Smooth muscle cell of the brain vasculature (primary cell): ENCODE measurements around the gene ZMYND10.
A peak's percentile ranks its signal among the peaks of the same experiment; 100 is the strongest.

ENCODE experiments used
- DNase-seq: peaks from one replicate; pipeline ENCODE4 v3.0.0-alpha.2; 2012; ENCODE audit warnings: low read depth, low spot score

ZMYND10 gene

DNA sequence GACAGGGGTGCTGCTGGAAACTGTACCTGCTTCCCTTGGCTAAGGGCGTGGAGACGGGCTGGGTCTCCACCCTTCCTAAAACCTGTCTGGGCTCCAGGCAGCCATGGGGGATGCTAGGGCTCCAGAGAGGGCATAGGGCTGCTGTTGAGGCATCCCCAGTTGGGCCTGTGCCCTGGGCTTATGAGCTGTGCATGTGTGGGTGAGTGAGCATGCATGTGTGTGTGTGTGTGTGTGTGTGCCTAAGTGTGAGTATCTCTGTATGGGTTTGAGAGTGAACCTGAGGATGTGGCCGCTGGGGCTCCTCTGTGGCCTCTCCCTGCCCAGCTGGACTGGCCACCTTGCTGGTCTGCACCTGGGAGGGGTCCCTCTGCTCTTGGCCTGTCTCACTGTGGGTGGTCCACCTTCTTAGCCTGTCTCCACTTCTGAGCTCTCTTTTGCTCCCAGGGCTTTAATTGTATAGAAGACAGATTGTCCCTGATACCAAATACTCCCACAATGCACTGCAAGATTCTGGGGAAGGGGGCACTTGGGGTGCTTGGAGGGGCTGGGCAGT lies 25.7 kb upstream of the ZMYND10 start:
- DNase-seq, result no peak

DNA sequence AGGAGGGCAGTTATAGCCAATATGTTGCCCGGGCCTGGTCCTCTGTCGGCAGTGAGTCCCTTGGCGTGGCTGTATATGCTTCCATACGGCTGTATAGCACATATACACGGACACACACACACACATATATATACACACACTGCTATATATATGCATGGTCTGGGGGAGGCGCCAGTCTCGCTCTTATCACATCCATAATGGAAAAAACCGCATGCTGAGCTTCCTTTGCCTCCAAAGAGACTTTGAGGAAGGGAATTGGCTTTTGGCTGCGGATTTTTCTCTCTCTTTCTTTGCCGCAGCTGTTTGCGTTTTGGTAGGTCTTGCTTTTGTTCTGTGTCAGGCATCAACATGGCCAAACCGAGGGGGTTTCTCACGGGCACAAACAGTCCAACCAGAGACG lies 25.1 kb upstream of the ZMYND10 start:
- no peak for DNase-seq

DNA sequence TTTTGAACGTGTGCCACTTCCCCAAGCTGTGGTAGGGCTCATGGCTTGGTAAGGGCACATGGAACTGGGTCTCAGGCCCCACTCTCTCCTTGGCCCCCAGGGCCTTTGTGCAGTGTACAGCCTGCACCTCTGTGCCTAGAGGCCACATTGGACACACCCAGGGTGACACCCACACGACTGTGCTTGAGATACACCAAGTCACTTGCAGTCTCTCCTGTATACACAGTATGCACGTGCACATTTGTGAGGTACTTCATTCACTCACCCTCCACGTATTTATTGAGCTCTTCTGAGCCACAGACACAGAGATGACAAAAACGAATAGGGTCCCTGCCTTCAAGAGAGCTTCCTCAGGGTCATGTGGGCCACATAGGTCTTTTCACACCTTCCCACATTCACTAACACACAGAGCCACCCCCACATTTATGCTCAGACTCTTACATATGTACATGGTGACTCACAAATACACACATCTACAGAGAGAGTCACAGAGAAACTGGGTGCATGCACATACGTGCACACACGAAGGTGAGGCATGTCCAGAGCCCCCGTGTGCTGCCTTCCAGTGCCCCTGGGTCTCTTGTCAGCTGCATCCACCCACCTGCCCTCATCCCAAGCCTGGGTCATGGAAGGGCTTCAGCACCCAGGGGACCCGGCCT lies 23.6 kb upstream of the ZMYND10 start:
- DNase-seq, result no peak

DNA sequence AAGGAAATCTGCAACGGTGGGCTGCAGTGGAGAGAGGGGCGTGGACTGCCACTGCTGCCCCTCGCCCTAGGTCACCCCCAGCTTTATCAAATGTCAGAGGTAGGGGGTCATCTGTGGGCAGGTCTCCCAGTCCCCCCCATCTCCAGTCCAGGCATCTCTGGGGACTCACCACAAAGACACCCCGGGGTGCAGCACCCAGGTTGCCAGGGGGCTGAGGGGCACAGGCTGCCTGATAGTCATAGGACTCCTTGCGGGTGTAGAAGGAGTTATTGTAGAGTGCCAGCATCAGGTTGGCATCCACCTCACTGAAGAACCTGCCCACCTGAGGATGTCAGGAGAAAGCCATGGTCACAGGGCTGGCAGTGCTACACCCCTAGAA lies 20.3 kb upstream of the ZMYND10 start:
- DNase-seq, result no peak

DNA sequence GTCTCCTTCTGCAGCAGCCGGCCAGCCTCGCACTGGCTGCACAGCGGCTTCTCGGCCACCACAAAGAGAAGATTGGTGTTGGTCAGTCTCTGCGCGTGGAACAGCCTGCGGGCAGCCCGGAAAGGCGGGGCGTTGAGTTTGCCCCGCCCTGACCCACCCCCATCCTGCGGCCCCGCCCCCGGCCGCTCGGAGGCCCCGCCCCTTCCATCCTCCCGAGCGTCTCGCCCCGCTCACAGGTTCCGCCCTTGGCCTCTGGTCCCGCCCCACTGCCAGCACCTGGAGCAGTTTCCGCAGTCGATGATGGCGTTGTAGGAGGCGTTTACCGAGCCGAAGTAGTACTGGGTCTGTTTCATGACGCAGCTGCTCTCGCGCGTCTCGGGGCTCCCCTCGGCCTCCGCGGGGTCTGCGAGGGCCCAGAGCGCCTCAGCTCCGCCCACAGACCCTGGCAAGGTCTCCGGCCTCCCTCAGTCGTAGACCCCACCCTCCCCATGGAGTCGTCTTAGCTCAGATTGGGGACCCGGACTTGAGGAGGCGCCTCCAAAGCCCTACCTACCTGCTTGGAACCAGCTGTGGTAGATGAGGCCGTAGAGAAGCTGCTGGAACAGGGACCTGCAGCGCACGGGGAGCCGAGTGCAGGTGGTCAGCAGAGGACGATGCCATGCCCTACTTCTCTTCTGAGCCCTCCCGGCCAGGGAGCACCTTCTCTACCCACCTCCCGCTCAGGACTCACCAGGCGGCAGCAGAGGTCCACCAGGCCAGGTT lies 19.7 kb upstream of the ZMYND10 start:
- DNase-seq, result no peak

DNA sequence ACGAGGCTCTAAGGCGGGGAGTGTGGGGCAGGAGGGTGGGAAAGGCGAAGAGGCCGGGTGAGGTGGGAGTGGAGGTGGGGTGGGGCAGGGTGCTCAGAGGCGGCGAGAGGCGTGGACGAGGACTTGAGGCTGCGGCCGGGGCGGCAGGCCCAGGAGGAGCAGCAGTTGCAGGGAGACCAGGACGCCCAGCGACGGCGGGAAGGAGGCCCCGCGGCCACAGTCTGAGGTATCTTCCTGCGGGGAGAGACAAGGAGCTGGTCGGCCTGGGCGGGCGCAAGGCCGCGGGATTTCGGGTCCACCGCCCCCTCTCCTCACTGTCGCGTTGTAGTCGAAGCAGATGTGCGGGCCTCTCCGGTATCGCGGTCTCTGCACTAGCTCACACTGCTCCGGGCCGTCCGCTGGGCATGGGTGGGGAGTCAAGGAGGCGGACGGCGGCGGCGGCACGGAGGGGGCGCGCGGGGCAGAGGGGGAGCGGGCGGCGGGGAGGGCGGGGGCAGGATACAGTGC lies 19.1 kb upstream of the ZMYND10 start:
- no peak for DNase-seq

DNA sequence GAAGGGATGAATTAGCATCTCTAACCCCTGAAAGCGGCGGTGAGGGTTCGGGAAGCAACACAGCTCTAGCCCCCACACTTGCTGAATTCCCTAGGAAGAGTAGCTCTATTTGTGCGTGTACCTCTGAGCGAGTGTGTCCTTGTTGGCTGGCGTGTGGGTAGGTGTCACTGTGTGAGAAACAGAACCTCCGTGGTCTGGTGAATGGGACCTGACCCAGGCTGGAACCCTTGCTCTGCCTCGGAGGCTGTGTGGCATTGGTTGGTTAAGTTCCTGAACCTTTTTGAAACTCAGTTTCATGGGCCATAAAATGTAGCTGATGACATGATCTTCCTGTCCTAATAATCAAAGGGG lies 14.2 kb upstream of the ZMYND10 start:
- no peak for DNase-seq

DNA sequence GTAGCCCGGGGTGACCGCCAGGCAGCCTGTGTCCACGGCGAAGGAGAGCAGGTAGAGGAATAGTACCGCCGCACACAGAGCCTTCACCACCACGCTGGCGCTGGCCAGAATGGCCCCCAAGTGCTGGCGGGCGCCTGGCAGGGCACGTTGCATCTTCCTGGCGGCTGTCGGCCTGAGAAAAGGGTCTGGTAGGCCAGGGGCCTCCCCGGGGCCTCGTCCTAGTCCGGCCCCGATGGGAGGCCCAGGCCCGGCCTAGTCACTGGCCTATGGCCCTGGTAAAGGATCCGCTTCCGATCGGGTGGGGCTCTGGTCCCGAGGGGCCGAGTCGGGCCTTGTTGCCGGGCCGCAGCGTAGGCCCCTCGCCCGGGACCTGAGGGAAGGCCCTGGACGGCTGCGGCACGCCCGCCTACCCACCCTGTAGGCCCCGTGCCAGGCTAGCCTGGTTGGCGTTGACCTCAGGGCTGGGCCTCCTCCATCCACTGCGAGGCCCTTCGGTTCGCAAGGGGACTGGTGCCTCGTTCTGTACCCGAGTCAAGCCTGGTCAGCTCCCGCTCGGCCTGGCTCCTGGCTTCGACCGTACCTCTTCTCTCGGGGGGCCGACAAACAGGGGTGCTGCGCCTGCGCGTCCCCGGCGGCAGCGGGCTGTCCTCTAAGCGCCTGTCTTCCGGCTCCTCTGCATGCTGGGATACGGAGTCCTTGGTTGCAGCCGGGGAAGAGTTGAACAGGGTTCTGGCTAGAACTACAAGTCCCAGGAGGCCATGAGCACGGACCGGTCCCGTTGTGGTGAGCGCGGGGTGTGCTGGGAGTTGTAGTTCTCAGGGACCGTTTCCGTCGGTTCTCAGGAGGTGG lies 13.6 kb upstream of the ZMYND10 start, which contains the start of gene TMEM115:
Gene TMEM115, minus strand, starts transcription at position 611 of the 849 bp plus-strand sequence. Its CDS starts 458 bp downstream, at position 153.
- peak; percentile 94 for DNase-seq

DNA sequence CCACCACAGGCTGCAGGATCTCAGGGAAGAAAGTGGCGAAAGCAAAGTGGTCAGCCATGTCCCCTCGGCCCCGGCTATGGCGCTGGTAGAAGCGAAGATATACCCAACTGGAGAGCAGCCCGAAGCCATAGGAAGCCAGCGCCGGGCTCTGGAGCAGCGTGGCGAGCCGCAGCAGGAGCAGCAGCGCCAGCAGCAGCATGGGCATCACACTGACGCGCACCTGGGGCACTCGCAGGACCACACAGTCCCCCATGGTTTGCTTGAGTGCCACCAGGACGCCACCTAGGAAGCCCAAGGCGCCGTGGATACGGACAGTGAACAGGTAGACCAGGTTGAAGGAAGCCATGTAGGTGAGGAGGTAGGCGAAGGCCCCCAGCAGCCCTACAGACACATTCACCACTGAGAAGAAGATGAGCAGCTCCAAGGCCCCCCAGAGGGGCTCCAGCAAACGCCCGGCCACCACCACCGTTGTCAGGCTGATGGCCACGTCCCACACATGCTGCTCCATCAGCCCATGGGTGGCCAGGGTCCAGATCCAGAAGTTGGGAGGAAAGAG lies 12.9 kb upstream of the ZMYND10 start:
- DNase-seq, result no peak

DNA sequence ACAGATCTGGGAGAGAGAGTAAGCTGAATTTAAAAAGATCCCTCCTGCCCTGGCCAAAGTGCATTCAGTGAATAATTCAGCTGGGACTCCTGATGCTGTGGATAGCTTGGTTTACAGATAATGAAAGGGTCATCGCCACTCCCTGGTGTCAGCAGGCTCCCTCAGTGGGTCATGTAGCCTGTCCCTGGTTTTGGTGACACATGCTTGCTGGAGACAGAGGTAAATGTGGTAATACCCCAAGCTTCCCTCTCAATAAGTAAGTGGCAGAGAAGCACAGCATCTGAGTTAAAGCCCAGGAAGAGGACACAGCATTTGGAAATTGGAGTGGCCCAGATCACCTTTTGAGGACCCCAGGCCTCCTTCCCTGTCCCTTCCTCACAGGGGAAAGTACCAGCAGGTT lies 11.9 kb upstream of the ZMYND10 start:
- no peak for DNase-seq

DNA sequence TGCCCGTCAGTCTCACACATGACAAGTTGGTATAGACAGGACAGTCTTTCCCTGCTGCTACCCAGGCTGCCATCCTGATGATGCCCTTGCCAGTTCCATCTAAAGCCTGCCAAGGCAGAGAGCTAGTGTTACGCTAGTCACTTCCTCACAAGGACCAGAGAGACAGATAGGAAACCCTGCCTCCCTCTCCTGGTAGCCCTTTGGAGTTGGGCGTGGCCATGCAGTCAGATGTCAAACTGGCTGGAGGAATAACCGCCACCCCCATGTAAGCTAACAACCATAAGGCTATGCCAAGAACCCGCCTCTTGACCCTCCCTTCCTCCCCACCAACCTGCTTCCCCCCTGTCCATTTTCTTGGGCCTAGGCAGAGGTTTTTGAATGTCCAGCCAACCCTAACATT lies 11.0 kb upstream of the ZMYND10 start:
- no peak for DNase-seq

DNA sequence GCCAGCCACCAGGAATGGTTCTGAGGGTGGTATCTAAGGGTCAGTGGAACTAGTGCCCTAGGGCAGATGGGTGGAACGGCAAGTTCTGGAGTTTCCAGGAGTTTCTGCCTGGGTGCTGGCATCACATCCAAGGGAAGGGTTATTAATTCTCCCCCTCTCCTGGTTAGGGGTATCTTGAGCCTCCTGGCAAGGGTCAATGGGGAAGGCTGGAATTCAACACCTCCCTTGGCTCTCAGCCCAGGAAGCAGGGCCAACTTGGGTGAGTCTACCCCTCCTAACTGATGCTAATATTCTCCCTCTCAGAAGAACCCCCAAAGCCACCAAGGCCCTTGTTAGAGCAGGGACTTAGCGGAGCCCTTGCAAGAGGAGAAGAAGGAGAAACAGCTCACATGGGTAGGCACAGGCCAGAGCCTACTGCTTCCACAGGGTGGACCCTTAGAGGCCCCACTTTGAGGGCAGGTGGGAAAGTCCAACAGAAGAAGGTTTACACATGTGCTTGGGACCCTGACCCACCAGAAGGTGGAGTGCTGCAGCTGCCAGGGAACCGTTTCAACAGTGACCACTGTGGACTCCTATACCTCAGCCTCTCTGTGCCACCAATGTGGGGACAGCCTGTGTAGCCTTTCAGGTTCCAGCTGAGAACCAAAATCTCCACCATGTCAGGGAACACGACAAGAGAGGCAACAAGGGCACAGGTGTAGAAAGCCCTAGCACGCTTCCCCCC lies 10.5 kb upstream of the ZMYND10 start:
- no peak for DNase-seq

DNA sequence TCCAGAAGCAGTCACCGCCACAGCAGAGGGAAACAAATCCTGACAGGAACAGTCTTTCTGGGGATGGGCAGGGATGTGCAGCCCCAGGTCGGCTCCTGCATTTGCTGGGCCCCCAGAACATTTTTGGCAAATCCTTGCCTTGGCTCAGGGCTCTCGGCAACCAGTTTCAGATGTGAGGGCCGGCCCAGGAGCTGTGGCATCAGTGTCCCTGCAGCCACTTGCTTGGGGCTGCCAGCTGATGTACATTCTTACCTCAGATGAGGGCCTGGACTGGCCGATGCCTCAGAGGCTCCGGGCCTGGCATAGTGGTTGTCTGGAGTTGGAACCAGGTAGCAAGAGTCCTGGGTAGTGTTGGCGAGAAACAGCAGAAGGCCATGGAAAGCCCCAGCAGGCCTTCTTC lies 9.3 kb upstream of the ZMYND10 start:
- no peak for DNase-seq

DNA sequence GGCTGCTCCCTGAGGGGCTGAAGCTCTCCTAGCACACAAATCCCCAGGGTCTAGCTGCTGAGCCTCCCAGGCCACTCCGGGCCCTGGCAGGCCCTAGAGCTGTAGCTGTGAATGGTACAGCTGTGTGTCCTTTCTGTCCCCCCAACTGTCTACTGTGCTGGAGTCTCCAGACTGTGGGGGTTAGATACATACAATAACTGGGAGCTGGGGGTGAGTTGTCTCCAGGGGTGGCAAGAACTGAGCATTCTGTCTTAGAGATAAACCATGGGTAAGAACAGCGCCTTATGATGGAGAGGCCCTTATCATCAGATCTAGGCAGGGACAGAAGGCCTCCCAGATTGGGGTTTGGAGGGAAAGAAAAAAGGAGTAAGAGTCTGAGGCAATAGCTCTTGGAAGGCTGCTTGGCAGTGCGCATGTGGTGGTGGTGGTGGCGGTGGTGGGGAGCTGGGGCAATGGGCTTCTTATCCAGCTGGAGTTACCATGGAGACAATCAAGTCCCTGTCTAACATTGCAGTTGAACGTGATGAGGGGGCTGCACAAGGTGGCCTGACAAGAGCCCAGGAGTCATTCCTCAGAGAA lies 8.7 kb upstream of the ZMYND10 start:
- DNase-seq, result no peak

DNA sequence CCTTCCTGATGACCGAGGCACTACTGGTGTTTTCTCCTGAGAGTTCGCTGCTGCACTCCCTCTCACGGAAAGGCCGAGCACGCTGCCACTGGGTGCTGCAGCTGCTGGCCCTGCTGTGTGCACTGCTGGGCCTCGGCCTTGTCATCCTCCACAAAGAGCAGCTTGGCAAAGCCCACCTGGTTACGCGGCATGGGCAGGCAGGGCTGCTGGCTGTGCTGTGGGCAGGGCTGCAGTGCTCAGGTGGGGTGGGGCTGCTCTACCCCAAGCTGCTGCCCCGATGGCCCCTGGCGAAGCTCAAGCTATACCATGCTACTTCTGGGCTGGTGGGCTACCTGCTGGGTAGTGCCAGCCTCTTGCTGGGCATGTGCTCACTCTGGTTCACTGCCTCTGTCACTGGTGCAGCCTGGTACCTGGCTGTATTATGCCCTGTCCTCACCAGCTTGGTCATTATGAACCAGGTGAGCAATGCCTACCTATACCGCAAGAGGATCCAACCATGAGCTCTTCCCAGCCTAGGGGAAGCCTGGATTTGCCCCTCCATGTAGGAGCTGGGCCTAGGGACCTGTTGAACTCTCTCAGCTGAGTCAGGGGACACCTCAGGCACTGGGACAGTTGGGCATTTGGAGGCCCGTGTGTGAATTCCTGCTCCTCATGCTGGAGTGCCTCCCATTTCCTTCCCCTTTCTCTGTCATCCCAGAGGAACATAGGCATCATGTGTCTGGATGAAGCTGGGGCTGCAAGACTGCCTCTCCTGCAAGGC lies 7.9 kb upstream of the ZMYND10 start:
- DNase-seq, result no peak

DNA sequence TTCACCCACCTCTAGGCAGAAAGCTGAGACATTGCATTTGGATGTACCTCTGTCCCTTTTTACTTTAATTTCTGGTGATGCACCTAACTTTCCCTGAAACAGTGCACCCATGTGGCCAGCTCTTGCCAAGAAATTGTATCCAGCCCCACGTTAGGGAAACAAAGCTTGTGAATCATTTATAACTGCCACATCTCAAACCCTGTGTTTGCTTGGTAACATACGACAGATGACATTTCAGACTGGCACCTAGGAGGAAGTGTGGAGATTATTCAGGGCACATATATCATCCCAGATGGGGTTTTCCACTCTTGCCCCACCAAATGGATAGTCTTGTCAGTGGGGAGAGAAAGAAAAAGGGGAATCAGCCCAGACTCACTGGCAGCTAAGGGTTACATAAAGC lies 7.2 kb upstream of the ZMYND10 start:
- no peak for DNase-seq

DNA sequence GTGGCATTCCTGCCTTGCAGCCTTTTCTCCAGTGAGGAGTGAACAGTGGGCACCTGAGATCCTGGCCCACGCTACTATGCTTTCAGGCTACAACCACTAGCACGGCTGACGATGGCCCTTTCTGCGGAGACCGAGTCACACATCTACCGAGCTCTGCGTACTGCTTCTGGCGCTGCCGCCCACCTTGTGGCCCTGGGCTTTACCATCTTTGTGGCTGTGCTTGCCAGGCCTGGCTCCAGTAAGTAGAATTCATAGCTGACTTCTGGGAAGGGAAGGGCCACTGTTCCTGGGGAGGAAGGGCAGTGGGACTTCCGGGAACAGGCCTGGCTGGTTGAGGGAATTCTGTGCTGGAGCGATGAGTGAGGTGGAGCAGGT lies 5.8 kb upstream of the ZMYND10 start:
- DNase-seq, result no peak

DNA sequence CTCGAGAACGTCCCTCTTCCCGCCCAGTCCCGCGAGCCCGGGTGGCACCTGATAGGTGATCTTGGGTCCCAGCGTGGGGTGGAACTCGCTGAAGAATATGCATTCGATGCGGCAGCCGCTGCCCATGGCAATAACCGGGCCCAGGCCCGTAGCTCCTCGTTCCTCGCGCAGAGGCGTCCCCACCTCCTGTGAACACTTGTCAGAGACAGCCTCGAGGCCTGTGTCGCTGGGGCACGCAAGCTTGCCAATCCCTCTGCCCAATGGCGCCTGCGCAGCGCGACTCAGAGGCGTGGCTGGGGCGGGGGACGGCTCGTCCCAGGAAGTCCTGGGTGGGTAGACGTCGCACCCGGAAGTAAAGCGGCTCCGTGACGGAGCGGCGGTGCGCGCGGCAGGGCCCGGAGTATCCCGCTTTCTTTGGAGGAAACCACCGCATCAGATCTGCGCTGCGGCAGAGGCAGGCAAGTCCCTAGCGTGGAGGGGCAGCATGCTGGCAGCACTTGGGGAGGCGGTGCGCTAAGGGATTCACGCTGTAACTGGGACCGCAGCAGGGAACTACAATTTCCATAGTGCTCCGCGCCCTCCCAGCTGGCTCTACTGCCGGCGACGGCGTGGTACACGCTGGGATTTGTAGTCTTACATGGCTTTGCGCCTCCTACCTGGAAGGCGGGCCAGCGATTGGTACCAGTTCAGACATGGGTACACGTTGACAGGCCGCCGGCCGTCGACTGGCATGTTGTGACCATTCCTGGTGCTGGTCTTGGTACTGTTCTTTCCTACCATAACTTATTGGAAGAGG lies 5.2 kb upstream of the ZMYND10 start, which contains the start of the genes CYB561D2 and NPRL2:
Gene CYB561D2, plus strand, starts transcription at position 336 of the 796 bp plus-strand sequence. CDS start 572 bp downstream, outside the sequence.
Gene NPRL2, minus strand, starts transcription at position 249 of the 796 bp plus-strand sequence. Its CDS starts 123 bp downstream, at position 126.
- peak; percentile 82 for DNase-seq

DNA sequence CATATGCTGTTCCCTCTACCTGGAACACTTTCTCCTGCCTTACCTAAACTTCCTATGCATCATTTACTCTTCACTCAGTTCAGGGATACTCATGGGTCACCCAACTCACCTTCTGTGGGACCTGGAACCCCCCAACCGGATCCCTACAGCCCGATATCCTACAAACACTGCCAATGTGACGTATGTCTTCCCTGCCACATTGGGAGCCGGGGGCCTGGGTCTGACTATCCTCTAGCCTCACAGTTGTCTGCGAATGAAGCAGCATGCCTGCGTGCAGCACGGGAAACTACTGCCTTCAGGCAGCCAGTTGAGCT lies 4.6 kb upstream of the ZMYND10 start:
- no peak for DNase-seq
